GM21528 (cell line): Measurements from ENCODE around the gene RAPH1.
"Not testable (repeated sequence)": the region's sequence is repeated elsewhere in the genome, so short reads cannot be mapped to it uniquely, and the experiment has no call there.

Experiments used
- ATAC-seq: cut with Tn5 transposase; IDR thresholded peaks from one replicate; pipeline ENCODE4 v1.9.1; 2021; ENCODE audit warnings: mild to moderate bottlenecking, moderate library complexity; ENCODE audit not compliant: unreplicated experiment, low FRiP score

The RAPH1 gene

DNA sequence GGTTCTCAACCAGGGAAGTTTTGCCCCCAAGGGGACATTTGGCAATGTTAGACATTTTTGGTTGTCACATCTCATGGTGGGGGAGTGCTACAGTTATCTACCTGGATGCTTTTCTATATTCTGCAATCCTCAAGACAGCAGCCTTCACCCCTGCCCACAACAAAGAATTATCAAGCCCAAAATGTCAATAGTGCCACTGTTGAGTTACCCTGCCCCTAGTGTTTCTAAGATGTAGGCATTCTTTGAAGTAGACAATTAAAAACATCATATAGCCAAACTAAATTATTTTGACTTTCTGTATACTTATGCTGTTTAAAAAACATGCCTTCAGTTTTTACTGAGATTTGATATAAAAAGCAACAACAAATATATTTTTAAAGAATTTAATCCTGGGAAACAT is 158.9 kb downstream of the RAPH1 start:
- ATAC-seq, result no peak

DNA sequence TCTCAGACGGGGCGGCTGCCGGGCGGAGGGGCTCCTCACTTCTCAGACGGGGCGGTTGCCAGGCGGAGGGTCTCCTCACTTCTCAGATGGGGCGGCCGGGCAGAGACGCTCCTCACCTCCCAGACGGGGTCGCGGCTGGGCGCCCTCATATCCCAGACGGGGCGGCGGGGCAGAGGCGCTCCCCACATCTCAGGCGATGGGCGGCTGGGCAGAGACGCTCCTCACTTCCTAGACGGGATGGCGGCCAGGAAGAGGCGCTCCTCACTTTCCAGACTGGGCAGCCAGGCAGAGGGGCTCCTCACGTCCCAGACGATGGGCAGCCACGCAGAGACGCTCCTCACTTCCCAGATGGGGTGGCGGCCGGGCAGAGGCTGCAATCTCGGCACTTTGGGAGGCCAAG is 162.4 kb downstream of the RAPH1 start:
- not testable (repeated sequence) for ATAC-seq

DNA sequence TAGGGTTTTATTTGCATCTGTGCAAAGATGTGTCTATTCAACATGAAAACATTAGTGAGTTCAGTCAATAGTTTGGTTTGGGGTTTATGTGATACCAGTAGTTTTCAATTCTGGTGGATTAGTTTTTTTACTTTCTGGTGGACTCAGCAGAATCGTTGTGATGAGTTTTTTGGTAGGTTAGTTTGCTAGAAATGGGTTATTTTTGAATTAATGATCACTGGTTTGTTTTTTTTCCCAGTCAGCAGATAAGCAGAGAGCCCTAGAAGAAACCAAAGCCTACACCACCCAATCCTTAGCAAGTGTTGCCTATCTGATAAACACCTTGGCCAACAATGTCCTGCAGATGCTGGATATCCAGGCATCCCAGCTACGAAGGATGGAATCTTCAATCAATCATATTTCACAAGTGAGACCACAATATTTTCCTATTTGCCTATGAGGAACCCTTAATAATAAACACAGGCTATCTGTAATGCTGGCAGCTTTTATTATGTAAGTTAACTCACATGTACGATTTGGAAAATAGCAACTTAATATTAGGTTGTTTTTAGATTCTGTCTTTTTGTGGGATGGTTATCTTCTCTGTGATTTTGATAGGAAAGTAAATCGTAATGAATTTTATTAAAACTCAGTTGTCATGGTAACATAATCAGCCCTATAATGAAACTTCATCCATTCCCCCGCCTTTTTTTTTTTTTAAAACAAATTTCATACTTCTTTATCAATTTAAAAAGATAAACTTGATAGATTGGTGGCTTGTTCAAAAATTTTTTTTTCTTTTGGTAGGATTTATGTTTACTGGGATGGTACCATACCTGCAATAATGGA is 168.2 kb downstream of the RAPH1 start:
- no peak for ATAC-seq

DNA sequence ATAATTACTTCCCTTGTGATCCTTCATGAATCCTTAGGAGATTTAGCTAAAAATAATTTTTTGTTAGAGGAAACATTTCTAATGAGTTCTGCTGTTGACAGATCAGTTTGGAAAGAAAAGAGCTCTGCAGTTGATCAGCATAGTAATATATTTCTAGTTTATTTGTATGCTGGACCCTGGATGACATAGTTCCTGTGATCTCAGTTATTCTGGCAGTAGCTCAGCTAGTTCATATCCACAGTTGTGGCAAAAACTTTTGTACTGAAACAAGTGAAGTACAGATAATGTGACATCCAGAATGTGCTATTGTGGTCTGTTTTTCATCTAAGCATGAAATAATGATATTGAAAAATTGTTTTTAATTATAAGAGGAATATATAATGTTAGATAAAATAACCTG is 173.2 kb downstream of the RAPH1 start:
- no peak for ATAC-seq

DNA sequence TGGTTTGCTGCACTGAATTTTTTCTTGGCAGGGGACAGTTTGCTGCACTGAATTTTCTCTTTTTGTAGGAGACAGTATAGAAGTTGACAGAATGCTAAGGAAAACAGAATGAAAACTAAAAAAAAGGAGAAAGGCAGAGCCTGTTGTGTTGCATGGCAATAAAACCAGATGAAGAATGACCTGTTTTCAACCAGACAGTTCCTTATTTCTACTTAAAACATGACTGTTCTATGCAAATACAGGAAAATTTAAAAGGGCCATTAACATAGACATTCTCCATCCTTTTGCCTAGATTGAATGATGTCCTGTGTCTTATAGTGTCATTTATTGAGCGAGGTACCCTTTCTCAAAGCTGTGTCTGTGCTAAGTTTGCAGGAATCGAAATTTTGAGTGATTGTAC is 173.6 kb downstream of the RAPH1 start:
- no peak for ATAC-seq

GRCh38 chr2:203360833-203361430 is 174.2 kb downstream of the RAPH1 start:
- ATAC-seq, result no peak

- ATAC-seq, result no peak
Measured at GRCh38 chr2:203359450-203359849, 175.7 kb downstream of the RAPH1 start.

DNA sequence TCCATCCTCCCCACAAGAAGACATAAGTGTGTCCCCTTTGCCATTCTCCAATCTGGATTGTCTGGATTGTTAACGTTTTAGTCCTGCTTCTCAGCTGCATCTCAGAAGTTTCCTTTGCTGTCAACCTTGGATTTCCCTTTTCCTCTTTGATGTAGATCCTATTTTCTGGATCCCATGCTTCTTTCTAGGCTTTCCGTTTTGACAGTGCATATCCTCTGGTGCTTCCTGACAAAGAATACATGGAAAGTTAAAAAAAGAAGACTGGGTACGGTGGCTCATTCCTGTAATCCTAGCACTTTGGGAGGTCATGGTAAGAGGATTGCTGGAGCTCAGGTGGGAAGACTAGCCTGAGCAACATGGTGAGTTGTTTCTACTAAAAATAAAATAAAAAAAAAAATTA is 180.1 kb downstream of the RAPH1 start:
- no peak for ATAC-seq

GRCh38 chr2:203352604-203353255 is 182.4 kb downstream of the RAPH1 start:
- no peak for ATAC-seq

GRCh38 chr2:203347375-203347774 is 187.7 kb downstream of the RAPH1 start:
- no peak for ATAC-seq

DNA sequence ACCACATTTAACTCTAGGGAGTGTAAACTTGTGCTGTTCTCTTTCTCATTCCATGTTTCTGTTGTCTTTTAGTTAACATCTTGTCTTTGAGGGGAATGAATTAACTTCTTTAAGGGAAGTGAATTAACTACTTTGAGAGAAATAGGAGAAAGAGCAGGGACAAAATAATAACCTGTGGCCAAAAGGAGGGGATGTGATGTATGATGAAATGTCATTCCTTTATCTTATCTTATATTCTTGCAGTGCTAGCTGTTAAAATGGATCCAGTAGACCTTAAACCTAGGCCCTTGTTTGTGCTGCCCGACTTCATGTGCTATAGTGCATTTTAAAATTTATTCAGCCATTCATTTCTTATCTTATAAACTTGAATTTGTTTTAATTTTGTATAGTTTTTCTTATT is 188.5 kb downstream of the RAPH1 start:
- no peak for ATAC-seq

DNA sequence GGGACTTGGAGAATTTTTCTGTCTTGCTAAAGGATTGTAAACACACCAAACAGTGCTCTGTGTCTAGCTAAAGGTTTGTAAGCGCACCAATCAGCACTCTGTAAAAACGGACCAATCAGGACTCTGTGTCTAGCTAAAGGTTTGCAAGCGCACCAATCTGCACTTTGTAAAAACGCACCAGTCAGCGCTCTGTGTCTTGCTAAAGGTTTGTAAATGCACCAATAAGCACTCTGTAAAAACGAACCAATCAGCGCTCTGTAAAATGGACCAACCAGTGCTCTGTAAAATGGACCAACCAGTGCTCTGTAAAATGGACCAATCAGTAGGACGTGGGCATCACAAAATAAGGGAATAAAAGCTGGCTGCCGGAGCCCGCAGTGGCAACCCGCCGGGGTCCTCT is 190.4 kb downstream of the RAPH1 start:
- no peak for ATAC-seq
